GM18499 (cell line): ENCODE measurements around the gene CACNG4.

Experiments used
- ATAC-seq: cut with Tn5 transposase; IDR thresholded peaks from one replicate; pipeline ENCODE4 v1.9.1; 2021; ENCODE audit warnings: moderate number of reproducible peaks; ENCODE audit not compliant: insufficient read depth, unreplicated experiment

The CACNG4 gene

DNA sequence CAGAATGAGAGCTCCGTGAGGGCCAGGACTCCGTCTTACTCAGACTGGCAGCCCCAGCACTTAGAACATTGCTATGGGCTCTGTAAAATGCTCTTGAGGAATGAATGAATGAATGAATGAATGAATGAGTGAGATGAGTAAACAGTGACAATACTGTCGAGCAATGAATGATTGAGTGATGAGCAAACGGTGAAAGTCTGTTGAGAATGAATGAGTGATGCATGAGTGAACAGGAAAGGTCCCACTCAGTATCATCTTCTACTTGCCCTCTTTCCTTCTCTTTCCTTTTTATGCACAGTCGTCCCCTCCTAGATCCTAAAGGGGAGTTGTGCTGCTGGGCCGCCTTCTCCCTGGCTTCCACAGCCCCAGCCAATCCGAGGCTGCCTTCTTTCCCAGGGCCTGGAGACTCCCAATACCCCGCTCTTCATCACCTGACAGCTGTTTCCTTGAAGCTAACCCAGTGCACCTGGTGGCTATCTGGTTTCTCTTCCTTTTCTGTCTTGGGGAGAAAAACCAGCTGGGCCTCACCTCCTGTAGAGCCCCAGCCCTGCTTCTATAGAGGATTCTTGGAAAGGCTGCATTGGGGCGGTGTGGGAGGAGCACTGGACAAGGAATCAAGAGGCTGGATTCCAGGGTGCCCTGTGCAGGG lies 47.1 kb downstream of the CACNG4 start:
- no peak for ATAC-seq

- no peak for ATAC-seq
These were observed 49.4 kb downstream of the CACNG4 start for GRCh38 chr17:67013891-67014290.

DNA sequence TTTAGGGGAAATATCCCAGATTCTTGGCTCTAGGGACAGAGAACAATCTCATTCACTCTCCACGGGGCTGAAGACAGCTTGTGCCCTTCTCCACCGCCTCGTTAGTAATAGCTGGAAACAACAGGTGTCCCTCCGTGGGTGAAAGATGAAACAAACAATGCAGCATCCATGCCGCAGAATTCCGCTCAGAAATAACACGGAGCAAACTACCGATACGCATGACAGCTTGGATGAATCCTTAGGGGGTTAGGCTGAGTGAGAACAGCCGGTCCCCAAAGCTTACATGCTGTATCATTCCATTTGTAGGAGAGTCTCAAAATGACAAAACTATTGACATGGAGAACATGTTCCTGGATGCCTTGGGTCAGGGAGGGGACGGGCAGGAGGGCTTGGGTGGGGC lies 50.5 kb downstream of the CACNG4 start:
- no peak for ATAC-seq

DNA sequence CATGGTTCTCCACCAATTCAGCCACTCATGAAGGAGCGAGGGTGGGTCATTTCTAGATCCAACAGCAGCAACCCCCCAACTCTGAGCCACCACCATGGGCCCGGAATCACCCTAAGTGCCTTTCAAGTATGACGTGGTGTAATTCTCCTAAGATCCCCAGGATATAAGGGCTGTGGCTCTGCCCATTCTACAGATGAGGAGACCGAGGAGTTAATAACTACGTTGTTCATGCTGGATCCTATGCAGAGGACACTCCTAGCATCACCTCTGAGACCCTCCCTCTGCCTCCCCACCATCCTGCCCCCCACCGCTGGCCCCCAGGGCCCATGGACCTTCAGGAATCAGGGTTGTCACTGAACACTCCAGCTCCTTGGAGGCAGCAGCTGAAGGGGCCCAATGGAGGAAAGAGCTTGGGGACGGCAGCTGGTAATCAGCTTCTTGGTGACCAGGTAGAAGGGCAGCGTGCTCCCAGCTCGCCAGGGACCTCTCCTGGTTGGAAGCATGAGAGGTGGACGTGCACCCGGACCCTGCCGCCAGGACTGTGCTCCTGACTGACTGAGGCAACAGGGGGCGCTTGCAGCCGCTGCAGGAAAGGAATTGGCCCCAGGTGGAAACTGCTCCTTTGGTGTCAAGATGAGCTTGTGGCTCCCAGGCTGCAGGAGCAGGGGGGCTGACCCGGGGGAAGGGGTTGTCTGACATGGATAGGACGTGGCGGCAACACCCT lies 51.7 kb downstream of the CACNG4 start:
- ATAC-seq, result no peak

- no peak for ATAC-seq
These were observed 53.4 kb downstream of the CACNG4 start for GRCh38 chr17:67017910-67018309.

DNA sequence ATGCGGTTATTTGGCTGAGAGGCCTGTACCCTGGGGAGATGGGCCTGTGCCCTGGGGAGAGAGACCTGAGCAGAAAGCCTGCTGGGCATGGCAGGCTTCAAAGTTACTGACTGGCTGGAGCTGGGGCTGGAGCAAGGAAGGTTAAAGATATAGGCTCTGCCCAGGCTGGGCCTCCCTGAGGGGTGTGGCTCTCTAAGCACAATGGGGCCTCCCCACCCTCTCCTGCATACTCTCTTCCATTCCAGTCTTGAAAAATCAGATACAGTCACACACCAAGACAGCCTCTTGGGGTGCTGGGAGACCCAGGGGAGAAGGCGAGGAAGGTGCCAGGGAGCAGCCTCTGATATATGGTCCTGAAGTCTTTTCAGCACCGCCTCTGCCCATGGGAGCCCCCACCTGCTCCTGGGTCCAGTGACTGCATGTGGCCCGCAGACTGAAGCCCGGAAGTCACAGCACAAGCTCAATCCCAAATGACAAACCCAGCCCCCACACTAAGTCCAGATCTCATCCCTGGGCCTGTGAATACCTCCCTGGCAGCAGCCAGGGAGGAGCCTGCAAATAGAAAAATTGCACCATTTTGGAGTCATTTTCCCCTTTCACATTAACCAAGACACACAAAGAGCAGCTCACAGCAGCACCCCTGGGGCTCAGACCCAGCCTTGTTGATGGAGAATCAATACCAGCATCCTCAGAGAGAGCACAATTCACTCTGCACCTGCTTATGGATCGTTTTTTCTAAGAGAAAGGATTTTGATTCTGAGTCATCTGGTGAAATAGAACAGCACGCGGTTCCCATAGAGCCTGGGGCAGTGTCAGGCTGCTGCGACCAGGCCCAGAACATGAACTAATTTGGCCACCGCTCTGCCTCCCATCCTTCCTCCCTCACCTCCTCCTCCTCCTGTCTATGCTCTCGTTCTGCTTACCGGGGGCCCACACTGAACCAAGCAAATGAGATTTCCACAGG lies 54.2 kb downstream of the CACNG4 start:
- no peak for ATAC-seq

DNA sequence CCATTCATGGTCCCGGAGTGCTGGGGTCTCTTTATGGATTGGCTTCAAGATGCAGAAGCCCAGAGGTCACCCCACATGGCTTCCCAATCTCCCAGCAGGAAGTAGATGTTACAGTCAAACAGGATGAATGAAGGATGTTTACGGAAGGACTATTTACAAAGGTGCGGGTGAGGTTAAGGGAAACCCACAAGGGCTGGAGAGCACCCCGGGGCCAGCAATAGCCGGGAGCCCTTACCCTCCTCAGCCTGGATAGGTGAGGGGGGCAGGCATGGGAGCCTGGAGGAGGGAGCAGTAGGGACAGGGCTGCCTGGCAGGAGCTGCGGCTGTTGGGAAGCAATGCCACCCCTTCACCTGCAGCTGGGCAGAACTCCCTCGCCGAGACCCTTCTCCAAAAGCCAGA lies 55.3 kb downstream of the CACNG4 start:
- ATAC-seq, result no peak

GRCh38 chr17:67020293-67020766 lies 55.8 kb downstream of the CACNG4 start:
- ATAC-seq, result no peak

DNA sequence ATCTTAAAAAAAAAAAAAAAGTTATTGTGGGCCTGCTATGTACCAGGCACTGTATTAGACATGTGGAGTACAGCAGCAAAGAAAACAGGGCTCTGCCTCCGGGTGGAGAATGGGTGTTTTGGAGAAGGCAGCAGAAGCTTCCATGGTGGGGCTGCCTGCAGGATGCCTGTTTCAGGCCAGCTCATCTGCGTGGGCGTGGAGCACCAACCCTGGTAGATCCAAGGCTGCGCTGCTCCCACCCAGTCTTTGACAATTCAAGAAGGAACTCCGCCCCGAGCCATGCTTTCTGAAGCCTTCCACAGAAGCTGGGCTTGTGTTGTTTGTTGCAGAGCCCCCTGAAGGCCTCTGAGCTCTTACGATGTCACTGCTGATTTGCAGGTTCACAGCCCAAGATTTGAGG lies 56.7 kb downstream of the CACNG4 start:
- ATAC-seq, result no peak

GRCh38 chr17:67021743-67022450 lies 57.4 kb downstream of the CACNG4 start:
- ATAC-seq, result no peak

DNA sequence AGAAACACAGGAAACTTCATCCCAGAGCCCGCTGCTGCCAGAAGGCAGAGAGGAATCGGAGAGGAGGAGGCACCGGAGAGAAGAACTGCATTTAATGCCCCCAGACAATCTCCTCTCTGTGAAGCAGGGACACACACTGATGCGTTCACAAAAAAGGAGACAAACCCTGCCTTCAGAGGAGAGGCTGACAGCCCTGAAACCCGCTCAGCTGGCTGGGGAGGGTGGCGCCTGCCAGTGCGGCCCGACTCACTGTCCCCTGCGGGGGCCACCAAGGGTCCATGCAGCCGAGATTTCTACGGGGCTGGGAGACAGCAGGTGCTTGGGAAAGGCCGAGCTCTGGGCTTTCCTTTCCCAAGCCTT lies 57.9 kb downstream of the CACNG4 start:
- ATAC-seq, result no peak

DNA sequence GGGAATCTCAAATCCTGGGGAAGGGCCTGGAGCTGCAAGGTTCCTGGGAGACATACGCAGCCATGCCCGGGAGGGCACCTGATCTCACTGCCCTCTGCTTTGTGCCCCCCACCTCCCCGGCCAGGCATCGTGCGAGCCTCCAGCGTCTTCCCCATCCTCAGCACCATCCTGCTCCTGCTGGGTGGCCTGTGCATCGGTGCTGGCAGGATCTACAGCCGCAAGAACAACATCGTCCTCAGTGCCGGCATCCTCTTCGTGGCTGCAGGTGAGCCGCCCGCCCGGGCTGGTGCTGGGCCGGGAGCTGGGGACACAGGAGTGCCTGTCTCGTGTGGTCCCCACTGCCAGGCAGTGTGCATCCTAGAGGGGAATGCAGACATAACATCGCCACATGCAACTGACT lies 60.2 kb downstream of the CACNG4 start:
- no peak for ATAC-seq

- no peak for ATAC-seq
These were observed 60.8 kb downstream of the CACNG4 start for GRCh38 chr17:67025216-67025792.

GRCh38 chr17:67026341-67026740 lies 61.8 kb downstream of the CACNG4 start:
- ATAC-seq, result no peak

GRCh38 chr17:67027031-67027628 lies 62.6 kb downstream of the CACNG4 start:
- ATAC-seq, result no peak

- no peak for ATAC-seq
These were observed 66.1 kb downstream of the CACNG4 start for GRCh38 chr17:67030641-67031040.

DNA sequence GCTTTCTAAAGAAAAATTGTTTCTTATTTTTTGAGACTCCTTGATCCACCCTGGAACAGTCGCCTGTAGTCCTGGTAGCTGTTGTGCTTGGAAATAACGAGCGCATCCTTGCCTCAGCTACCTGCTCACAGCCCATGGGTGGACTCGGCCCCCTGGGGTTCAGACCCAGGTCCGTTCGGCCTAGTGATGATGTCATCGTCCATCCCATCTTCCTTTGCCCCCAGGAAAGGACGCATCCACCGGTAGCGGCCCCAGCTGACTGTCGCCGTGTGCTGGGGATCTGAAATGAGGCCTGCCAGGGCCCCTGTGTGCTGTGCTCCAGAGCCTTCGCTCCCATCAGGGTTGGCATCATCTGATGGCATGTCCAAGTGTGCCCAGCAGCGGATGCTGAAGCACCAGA lies 67.9 kb downstream of the CACNG4 start:
- ATAC-seq, result no peak

DNA sequence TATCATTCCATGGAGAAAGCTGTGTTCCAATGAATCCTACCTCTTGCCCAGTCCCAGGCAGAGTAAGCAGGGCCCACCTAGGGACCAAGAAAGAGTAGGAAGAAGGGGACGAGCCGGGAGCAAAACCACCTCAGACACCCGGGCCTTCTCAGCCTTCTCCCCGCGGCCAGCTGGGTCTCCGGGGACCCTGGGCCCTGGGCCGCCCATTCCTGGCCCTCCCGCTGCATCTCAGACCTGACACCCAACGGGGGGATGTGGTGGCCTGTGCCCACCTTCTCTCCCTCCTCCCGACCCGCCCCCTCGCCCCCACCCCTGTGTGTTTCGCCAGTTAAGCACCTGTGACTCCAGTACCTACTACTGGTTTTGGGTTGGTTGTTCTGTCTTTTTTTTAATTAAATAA lies 68.5 kb downstream of the CACNG4 start:
- ATAC-seq, result no peak

DNA sequence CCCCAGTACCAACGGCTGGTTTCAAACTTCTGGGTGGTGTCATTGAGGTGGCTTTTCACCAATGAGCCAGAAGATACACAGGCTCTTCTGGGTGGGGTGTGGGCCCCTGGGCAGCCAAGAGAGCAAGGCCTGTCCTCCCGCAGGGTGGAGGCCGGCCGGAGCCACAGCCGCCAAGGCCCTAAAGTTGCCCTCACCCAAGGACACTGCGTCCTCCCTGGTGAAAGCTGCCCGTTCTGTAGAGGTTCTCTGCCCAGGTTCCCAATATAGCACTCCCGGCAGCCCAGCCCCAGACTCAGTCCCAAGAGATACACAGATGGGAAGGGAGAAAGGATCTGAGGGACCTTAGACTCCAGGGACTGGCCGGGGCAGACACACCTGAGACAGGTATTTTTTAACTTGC lies 69.1 kb downstream of the CACNG4 start:
- ATAC-seq, result no peak
